ENCODE data around the gene ALPK3.

The ALPK3 gene

GRCh38 chr15:84852212-84852611, 35.1 kb downstream of the ALPK3 start:
- no peak overlapping the region for H3K4me3 ChIP-seq (ENCODE audit: low read depth, low read length)
- TF ChIP-seq, protein P1, sequence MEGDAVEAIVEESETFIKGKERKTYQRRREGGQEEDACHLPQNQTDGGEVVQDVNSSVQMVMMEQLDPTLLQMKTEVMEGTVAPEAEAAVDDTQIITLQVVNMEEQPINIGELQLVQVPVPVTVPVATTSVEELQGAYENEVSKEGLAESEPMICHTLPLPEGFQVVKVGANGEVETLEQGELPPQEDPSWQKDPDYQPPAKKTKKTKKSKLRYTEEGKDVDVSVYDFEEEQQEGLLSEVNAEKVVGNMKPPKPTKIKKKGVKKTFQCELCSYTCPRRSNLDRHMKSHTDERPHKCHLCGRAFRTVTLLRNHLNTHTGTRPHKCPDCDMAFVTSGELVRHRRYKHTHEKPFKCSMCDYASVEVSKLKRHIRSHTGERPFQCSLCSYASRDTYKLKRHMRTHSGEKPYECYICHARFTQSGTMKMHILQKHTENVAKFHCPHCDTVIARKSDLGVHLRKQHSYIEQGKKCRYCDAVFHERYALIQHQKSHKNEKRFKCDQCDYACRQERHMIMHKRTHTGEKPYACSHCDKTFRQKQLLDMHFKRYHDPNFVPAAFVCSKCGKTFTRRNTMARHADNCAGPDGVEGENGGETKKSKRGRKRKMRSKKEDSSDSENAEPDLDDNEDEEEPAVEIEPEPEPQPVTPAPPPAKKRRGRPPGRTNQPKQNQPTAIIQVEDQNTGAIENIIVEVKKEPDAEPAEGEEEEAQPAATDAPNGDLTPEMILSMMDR (IDR thresholded peaks at IDR 0.05; ENCODE audit: control insufficient read depth, extremely low read depth, insufficient read depth), result no peak
- no peak for DNase-seq (ENCODE audit: low read depth)

DNA sequence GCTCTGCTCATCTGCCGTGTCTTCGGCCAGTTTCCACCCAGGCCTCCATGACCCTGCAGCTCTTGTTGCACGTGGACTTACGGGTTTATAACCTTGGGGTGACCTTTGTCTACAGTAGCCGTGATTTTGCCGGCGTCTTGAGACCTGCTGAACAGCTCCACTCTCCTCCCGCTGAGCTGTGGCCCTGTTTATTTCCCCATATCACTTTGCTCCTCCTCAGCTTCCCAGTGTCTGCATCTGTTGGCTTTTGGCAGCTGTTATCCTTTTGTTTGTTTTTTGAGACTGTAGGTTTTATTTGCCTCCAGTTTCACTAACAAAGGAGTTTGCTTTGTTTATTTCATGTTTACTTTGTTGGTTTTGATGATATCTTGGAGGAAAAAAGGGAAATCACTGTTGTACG, 38.0 kb downstream of the ALPK3 start:
- TF ChIP-seq, protein P1 (IDR thresholded peaks at IDR 0.05; ENCODE audit: control insufficient read depth, extremely low read depth, insufficient read depth), result no peak
- DNase-seq (ENCODE audit: low read depth), result peak; percentile 97
- 0 out of 2 replicates have a peak overlapping the region, but pooled peaks have one; percentile 1 for H3K4me3 ChIP-seq (ENCODE audit: low read depth, low read length)

DNA sequence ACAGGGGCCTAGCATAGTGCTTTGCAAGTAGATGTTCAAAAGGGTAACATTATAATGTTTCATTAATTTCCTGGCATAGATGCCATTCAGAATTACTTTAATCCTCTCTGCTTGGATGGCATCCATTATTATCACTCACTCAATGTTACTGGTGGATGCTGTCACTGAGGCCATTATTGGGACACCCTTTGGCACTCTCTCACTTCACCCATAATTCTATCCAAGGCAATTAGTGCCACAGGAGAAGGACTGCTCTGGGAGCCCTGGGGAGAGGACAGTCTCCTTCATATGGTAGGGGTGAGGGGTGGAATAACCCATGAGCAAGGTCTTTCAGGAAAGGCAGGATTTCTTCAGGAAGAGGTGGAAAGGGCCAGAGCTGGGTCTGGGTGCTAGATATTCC, 38.6 kb downstream of the ALPK3 start:
- no peak for DNase-seq (ENCODE audit: low read depth)
- TF ChIP-seq, protein P1 (IDR thresholded peaks at IDR 0.05; ENCODE audit: control insufficient read depth, extremely low read depth, insufficient read depth), result no peak

GRCh38 chr15:84856731-84857417, 39.7 kb downstream of the ALPK3 start:
- DNase-seq (ENCODE audit: low read depth), result no peak
- TF ChIP-seq, protein P1 (IDR thresholded peaks at IDR 0.05; ENCODE audit: control insufficient read depth, extremely low read depth, insufficient read depth), result no peak
- no peak overlapping the region for H3K4me3 ChIP-seq (ENCODE audit: low read depth, low read length)

More for the DNA sequence above, 38.6 kb downstream of the ALPK3 start:
- H3K4me3 ChIP-seq (ENCODE audit: low read depth, low read length), result no peak overlapping the region

DNA sequence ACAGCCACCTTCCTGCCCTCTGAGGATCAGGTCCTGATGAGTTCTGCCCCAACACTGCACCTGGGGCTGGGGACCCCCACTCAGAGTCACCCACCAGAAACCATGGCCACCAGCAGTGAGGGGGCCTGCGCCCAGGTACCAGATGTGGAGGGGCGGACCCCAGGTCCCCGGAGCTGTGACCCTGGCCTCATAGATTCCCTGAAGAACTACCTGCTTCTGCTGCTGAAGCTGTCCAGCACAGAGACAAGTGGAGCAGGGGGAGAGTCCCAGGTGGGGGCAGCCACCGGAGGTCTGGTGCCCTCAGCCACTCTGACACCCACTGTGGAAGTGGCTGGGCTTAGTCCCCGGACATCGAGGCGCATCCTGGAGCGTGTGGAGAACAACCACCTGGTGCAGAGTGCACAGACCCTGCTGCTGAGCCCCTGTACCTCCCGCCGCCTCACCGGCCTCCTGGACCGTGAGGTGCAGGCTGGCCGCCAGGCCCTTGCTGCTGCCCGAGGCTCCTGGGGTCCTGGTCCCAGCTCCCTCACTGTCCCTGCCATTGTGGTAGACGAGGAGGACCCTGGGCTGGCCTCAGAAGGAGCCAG, 40.4 kb downstream of the ALPK3 start:
- TF ChIP-seq, protein P1 (IDR thresholded peaks at IDR 0.05; ENCODE audit: control insufficient read depth, extremely low read depth, insufficient read depth), result no peak
- H3K4me3 ChIP-seq (ENCODE audit: low read depth, low read length), result no peak overlapping the region
- no peak for DNase-seq (ENCODE audit: low read depth)

- DNase-seq (ENCODE audit: low read depth), result no peak
- TF ChIP-seq, protein P1 (IDR thresholded peaks at IDR 0.05; ENCODE audit: control insufficient read depth, extremely low read depth, insufficient read depth), result no peak
- no peak overlapping the region for H3K4me3 ChIP-seq (ENCODE audit: low read depth, low read length)
Measured at GRCh38 chr15:84858231-84858630, 41.1 kb downstream of the ALPK3 start.

Data from LNCaP clone FGC (cell line).